HG03066 (cell line): Measurements from ENCODE around the gene LRRC4C.

Experiments
- ATAC-seq: cut with Tn5 transposase; IDR thresholded peaks from one replicate; pipeline ENCODE4 v1.9.1; 2021; ENCODE audit warnings: low read depth; ENCODE audit not compliant: unreplicated experiment

Gene LRRC4C

GRCh38 chr11:41281131-41281742 is 178.2 kb downstream of the LRRC4C start:
- ATAC-seq = no peak

DNA sequence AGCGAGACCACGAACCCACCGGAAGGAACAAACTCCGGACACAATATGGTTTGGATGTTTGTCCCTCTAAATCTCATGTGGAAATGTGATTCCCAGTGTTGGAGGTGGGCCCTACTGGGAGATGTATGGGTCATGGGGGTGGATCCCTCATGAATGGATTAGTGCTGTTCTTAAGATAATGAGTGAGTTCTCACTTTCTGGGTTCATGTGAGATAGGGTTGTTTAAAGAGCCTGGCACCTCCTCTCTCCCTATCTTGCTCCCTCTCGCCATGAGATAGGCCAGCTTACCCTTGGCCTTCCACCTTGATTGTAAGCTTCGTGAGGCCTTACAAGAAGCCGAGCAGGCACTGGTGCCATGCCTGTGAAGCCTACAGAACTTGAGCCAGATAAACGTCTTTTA is 184.6 kb downstream of the LRRC4C start:
- no peak for ATAC-seq

DNA sequence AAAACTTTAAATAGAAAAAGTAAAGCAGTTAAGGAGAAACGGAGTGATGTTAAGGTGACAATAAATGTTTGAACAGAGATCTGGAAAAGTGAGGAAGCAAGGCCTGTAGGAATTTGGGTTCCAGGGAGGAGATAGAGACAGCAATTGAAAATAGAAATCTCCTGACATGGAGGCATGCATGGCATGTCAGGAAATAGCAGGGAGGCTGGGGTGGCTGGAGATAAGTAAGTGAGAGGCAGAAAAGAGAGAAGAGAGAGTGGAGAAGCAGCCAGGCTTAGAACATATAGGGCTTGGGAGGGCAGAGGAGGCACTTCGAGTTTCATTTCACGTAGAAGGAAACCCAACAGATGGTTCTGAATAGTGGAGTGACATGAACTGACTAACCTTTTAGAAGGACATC is 185.5 kb downstream of the LRRC4C start:
- no peak for ATAC-seq

- ATAC-seq = no peak
Measured at GRCh38 chr11:41267451-41267850, 192.0 kb downstream of the LRRC4C start.

- no peak for ATAC-seq
Measured at GRCh38 chr11:41256041-41256440, 203.4 kb downstream of the LRRC4C start.

GRCh38 chr11:41254966-41255365 is 204.5 kb downstream of the LRRC4C start:
- no peak for ATAC-seq

GRCh38 chr11:41250408-41250935 is 209.0 kb downstream of the LRRC4C start:
- no peak for ATAC-seq

- no peak for ATAC-seq
Measured at GRCh38 chr11:41247621-41248020, 211.8 kb downstream of the LRRC4C start.

DNA sequence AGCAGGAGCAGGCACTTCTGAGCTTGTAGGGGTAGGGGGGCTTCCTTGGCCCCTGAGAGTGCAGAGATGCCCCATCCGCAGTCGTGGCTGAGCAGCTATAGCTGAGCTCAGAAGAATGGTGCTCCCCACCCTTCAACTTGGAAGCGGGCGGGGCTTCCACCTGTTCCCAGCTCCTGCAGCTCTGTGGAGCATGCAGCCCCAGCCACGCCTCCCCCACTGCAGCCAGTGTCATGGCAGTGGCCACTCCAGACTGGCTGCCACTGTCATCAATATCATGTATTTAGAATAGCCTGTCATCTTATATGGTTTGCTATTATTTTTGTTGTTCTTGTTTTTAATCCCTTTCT is 213.1 kb downstream of the LRRC4C start:
- ATAC-seq = no peak

GRCh38 chr11:41245704-41246398 is 213.6 kb downstream of the LRRC4C start:
- no peak for ATAC-seq

GRCh38 chr11:41245184-41245583 is 214.3 kb downstream of the LRRC4C start:
- ATAC-seq = no peak

- no peak for ATAC-seq
Measured at GRCh38 chr11:41237382-41237781, 222.1 kb downstream of the LRRC4C start.

DNA sequence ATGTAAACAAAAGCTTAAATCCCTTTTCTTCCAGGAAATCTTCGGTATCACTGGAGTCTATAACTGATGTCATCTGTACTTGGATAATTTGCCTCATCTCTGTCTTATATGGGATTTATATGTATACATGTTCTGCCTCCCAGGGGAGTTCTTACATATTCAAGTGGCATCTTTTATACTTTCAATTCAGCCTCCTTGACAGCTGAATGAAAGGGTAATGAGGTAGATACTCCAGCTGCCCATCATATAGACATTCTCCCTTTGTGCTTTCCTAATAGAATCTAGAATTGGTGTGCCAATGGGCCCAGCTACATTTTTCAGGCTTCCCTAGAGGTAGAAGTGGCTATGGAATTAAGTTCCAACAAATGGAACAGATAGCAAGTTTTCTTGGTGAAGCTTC is 223.8 kb downstream of the LRRC4C start:
- ATAC-seq = no peak

DNA sequence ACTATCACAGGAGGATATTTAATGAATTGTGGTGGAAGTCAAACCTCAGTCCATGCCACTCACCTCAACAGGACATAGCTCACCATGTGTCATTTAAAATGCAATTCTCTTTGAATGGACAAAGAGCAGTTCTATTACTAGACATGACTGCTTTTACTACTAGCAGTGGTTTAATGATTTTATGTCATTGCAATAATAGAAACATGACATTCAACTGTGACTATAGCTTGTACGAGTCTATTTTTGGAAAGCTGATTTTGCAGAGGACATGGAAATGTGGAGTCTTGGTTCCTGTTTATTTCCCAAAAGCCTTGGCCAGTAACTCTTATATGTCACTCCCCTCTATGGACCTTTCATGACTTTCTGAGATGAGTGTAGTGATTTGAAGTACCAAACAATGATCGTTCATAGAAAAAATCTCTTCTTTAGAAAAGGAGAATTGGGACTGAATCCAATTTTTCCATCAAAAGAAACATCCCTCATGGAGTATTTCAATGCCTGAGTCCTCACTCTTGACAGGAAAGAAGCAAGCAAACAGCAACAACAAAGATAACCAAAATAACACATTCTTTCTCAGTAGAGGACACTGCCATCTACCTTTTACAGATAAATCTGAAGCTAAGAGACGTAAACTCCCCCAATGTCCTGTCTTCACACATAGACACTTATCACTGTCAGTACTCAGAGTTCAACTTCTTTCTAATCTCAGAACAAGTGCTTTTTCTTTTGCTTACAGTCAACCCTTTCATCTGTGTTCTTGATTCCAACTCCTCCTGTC is 233.4 kb downstream of the LRRC4C start:
- no peak for ATAC-seq

DNA sequence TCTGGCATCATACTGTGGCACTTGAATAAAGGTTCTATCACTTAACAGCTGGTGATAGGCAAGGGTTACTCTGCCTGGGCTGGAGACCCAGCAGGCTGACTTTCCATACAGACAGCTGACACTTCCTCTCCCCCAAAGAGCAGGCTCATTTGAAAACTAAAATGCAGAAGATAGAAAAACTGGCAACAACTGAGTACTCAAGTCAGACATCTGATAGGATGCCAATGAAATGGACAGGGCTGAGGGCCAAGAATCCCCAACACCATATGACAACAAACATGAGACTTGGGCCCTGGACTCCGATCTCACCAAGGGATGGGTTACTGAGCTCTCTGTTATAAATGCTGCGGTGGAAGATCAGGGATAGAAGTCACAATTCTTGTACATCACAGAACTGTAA is 237.2 kb downstream of the LRRC4C start:
- no peak for ATAC-seq

GRCh38 chr11:41206388-41206787 is 253.1 kb downstream of the LRRC4C start:
- ATAC-seq = no peak

- no peak for ATAC-seq
Measured at GRCh38 chr11:41201156-41201555, 258.3 kb downstream of the LRRC4C start.

DNA sequence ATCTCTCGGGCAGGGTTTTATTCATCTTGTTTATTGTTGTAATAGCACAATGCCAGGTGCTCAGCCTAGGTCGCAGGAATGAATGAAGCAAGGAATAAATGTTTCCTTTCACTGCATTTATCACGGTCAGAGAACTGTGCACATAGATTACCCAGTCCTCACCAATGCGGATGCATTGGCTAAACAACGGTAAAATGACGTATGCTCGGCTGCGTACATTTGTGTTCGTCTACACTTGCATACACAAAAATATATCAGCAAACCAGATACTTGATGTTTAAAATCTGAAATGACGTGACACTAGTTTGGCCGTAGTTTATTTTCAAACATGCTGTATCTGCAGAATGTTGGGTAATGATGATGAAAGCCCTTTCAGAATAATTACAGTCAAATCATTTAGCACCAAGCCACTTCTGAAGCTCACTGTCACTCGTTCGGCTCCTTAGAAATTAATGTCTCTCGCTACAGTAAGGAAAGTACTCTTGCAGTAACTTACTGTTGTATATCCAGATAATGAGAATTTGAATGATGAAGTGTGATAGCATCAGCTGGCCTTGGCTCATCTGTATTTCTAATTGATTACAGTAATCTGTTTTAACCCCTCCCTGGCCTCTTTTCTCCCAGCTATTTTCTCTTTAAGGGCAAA is 268.9 kb downstream of the LRRC4C start:
- ATAC-seq = no peak

GRCh38 chr11:41189701-41190436 is 269.6 kb downstream of the LRRC4C start:
- no peak for ATAC-seq

DNA sequence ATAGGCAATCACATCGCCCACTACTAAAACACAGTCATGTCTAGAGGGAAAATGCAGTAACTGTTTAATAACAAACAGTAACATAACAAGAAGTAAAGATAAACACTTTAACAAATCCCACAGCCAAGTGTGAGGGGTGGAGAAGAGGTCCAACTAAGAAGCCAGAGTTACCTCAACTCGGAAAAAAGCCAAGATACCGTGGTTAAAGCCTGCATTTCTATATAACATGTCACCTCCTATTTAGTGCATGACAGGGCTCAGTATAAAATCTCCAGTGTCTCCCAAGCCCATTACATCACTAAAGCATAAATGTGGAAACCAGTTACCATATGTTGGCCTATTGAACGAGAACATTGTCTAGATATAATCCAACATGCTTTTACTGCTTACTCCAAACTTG is 281.7 kb downstream of the LRRC4C start:
- ATAC-seq = no peak
